SH-SY5Y (cell line): Measurements from ENCODE around the gene AFF3.

Experiments
- GATA2 ChIP-seq: IDR thresholded peaks from 2 replicates; pipeline ENCODE4 v1.6.1; 2011; ENCODE audit warnings: mild to moderate bottlenecking, low read depth, low read length
- GATA3 ChIP-seq: IDR thresholded peaks from 2 replicates; pipeline ENCODE4 v1.6.1; 2011; ENCODE audit warnings: low read depth, mild to moderate bottlenecking, low read length, moderate library complexity

DNA sequence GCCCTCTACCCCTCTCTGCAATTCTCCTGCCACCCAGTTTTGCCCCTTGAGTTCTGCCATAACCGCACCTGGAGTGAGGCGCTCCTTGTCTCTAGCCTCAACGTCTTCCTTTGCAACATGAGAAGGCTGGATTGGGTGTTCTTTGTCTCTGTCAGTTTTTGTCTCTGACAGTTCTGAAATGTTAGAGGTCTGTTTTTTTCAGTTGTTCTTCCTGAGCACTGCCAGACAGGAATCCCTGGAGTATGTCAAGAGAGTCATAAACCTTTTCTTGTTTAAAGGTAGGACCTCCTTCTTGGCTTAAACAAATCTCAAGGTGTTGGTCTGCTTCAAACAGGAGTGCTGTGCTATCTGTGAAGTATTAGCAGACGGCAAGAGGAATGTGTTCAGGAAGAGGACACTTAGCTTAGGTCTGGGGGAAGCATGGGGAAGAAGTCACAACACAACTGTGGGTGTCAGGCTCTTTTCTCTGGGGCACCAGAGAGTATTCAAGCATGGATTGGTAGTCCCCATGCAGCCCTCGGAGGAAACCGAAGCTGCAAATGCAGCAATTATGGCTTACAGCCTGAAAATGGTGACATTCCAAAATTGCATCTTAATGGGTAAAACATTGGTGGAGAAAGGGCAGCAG, 32.3 kb downstream of the AFF3 start:
- TF ChIP-seq GATA2 (no peak), GATA3 (no peak)
